ENCODE results near the gene CD247.

The CD247 gene

GRCh38 chr1:167509587-167509986 lies 8.7 kb downstream of the CD247 start:
- no peaks in the 10 kb centered on the region for H3K4me1 ChIP-seq (ENCODE audit: control insufficient read depth in 1 of 2, insufficient read depth in 2 of 2, low read length in 2 of 2)
- no peaks in the 10 kb centered on the region for H3K36me3 ChIP-seq (ENCODE audit: control insufficient read depth in 1 of 2, insufficient read depth in 2 of 2, low read length in 2 of 2)
- no peaks in the 10 kb centered on the region for H3K79me2 ChIP-seq (ENCODE audit: control insufficient read depth, insufficient read depth, low read length, poor library complexity)
- H3K14ac ChIP-seq (ENCODE audit: low read length): no peak overlapping the region
- DNase-seq: no peak
- H3K27ac ChIP-seq (ENCODE audit: low read depth, low read length): no peak overlapping the region
- no peak overlapping the region for H4K91ac ChIP-seq (ENCODE audit: low read depth, low read length)
- no peak overlapping the region for H2BK12ac ChIP-seq (ENCODE audit: low read length)
- H3K79me1 ChIP-seq (ENCODE audit: low read length): no peaks in the 10 kb centered on the region
- H3K9ac ChIP-seq (ENCODE audit: low read length): no peak overlapping the region
- H3K4me3 ChIP-seq (ENCODE audit: low read depth, low read length): no peak overlapping the region
- no peak overlapping the region for H2AK5ac ChIP-seq (ENCODE audit: low read length)
- no peak overlapping the region for H4K8ac ChIP-seq (ENCODE audit: low read depth, low read length)
- no peak overlapping the region for H3K4ac ChIP-seq (ENCODE audit: low read depth, low read length)
- no peak overlapping the region for H3K23ac ChIP-seq (ENCODE audit: low read length)
- H3K4me2 ChIP-seq (ENCODE audit: low read length): no peak overlapping the region
- peaks cover 3% of the 10 kb centered on the region for H3K9me3 ChIP-seq (ENCODE audit: insufficient read depth, low read depth, low read length)
- H3K18ac ChIP-seq (ENCODE audit: low read length): no peak overlapping the region
- no peak overlapping the region for H4K12ac ChIP-seq (ENCODE audit: low read depth, low read length)
- WGBS (ENCODE audit: extremely low coverage, insufficient coverage, insufficient read length): no CpG with 5 or more reads among the region's 8 CpGs
- H3K27me3 ChIP-seq (ENCODE audit: insufficient read depth, low read length): no peaks in the 10 kb centered on the region
- H2BK120ac ChIP-seq (ENCODE audit: insufficient read depth, low read length, poor library complexity): no peak overlapping the region
- no peak overlapping the region for H2AFZ ChIP-seq (ENCODE audit: insufficient read depth, low read length, poor library complexity)
- H2BK5ac ChIP-seq (ENCODE audit: low read depth, low read length, poor library complexity): no peak overlapping the region

- Histone ChIP-seq H4K91ac (ENCODE audit: low read depth, low read length) (no peak overlapping the region), H2BK5ac (ENCODE audit: low read depth, low read length, poor library complexity) (no peak overlapping the region), H3K79me2 (ENCODE audit: control insufficient read depth, insufficient read depth, low read length, poor library complexity) (no peaks in the 10 kb centered on the region), H3K9me3 (ENCODE audit: insufficient read depth, low read depth, low read length) (peaks cover 3% of the 10 kb centered on the region), H3K4ac (ENCODE audit: low read depth, low read length) (no peak overlapping the region), H3K4me1 (ENCODE audit: control insufficient read depth in 1 of 2, insufficient read depth in 2 of 2, low read length in 2 of 2) (no peaks in the 10 kb centered on the region), H4K12ac (ENCODE audit: low read depth, low read length) (no peak overlapping the region), H2AFZ (ENCODE audit: insufficient read depth, low read length, poor library complexity) (no peak overlapping the region), H3K14ac (ENCODE audit: low read length) (no peak overlapping the region), H3K23ac (ENCODE audit: low read length) (no peak overlapping the region), H3K18ac (ENCODE audit: low read length) (no peak overlapping the region), H2BK12ac (ENCODE audit: low read length) (no peak overlapping the region), H3K27ac (ENCODE audit: low read depth, low read length) (no peak overlapping the region), H2AK5ac (ENCODE audit: low read length) (no peak overlapping the region), H3K27me3 (ENCODE audit: insufficient read depth, low read length) (no peaks in the 10 kb centered on the region), H4K8ac (ENCODE audit: low read depth, low read length) (no peak overlapping the region), H3K79me1 (ENCODE audit: low read length) (no peaks in the 10 kb centered on the region), H3K4me2 (ENCODE audit: low read length) (no peak overlapping the region), H3K4me3 (ENCODE audit: low read depth, low read length) (no peak overlapping the region), H3K36me3 (ENCODE audit: control insufficient read depth in 1 of 2, insufficient read depth in 2 of 2, low read length in 2 of 2) (no peaks in the 10 kb centered on the region), H3K9ac (ENCODE audit: low read length) (no peak overlapping the region), H2BK120ac (ENCODE audit: insufficient read depth, low read length, poor library complexity) (no peak overlapping the region)
- no peak for DNase-seq
- WGBS (ENCODE audit: extremely low coverage, insufficient coverage, insufficient read length): no CpG with 5 or more reads among the region's 3 CpGs
Observed at GRCh38 chr1:167507719-167508118, 10.6 kb downstream of the CD247 start.

- no peak overlapping the region for H2AK5ac ChIP-seq (ENCODE audit: low read length)
- H4K91ac ChIP-seq (ENCODE audit: low read depth, low read length): no peak overlapping the region
- no peak overlapping the region for H3K4me2 ChIP-seq (ENCODE audit: low read length)
- no peak overlapping the region for H2AFZ ChIP-seq (ENCODE audit: insufficient read depth, low read length, poor library complexity)
- no peaks in the 10 kb centered on the region for H3K79me2 ChIP-seq (ENCODE audit: control insufficient read depth, insufficient read depth, low read length, poor library complexity)
- no peak overlapping the region for H4K8ac ChIP-seq (ENCODE audit: low read depth, low read length)
- no peak overlapping the region for H2BK12ac ChIP-seq (ENCODE audit: low read length)
- no peak for DNase-seq
- H3K23ac ChIP-seq (ENCODE audit: low read length): no peak overlapping the region
- no peak overlapping the region for H3K27ac ChIP-seq (ENCODE audit: low read depth, low read length)
- H3K4ac ChIP-seq (ENCODE audit: low read depth, low read length): no peak overlapping the region
- H3K14ac ChIP-seq (ENCODE audit: low read length): no peak overlapping the region
- no peaks in the 10 kb centered on the region for H3K79me1 ChIP-seq (ENCODE audit: low read length)
- H3K9me3 ChIP-seq (ENCODE audit: insufficient read depth, low read depth, low read length): no peaks in the 10 kb centered on the region
- H3K27me3 ChIP-seq (ENCODE audit: insufficient read depth, low read length): no peaks in the 10 kb centered on the region
- H3K36me3 ChIP-seq (ENCODE audit: control insufficient read depth in 1 of 2, insufficient read depth in 2 of 2, low read length in 2 of 2): no peaks in the 10 kb centered on the region
- H3K18ac ChIP-seq (ENCODE audit: low read length): no peak overlapping the region
- no CpG with 5 or more reads among the region's 3 CpGs for WGBS (ENCODE audit: extremely low coverage, insufficient coverage, insufficient read length)
- H2BK120ac ChIP-seq (ENCODE audit: insufficient read depth, low read length, poor library complexity): no peak overlapping the region
- no peak overlapping the region for H3K4me3 ChIP-seq (ENCODE audit: low read depth, low read length)
- H3K9ac ChIP-seq (ENCODE audit: low read length): no peak overlapping the region
- H4K12ac ChIP-seq (ENCODE audit: low read depth, low read length): no peak overlapping the region
- no peak overlapping the region for H2BK5ac ChIP-seq (ENCODE audit: low read depth, low read length, poor library complexity)
- H3K4me1 ChIP-seq (ENCODE audit: control insufficient read depth in 1 of 2, insufficient read depth in 2 of 2, low read length in 2 of 2): no peaks in the 10 kb centered on the region
Observed at GRCh38 chr1:167504467-167504827, 13.9 kb downstream of the CD247 start.

GRCh38 chr1:167503626-167504466 lies 14.5 kb downstream of the CD247 start:
- DNase-seq: no peak
- no peak overlapping the region for H3K23ac ChIP-seq (ENCODE audit: low read length)
- no peak overlapping the region for H2BK5ac ChIP-seq (ENCODE audit: low read depth, low read length, poor library complexity)
- no peak overlapping the region for H4K91ac ChIP-seq (ENCODE audit: low read depth, low read length)
- H3K27me3 ChIP-seq (ENCODE audit: insufficient read depth, low read length): no peaks in the 10 kb centered on the region
- H3K9ac ChIP-seq (ENCODE audit: low read length): no peak overlapping the region
- H2BK120ac ChIP-seq (ENCODE audit: insufficient read depth, low read length, poor library complexity): no peak overlapping the region
- no peak overlapping the region for H3K14ac ChIP-seq (ENCODE audit: low read length)
- H3K4me3 ChIP-seq (ENCODE audit: low read depth, low read length): no peak overlapping the region
- H2AK5ac ChIP-seq (ENCODE audit: low read length): no peak overlapping the region
- no peak overlapping the region for H2BK12ac ChIP-seq (ENCODE audit: low read length)
- H3K27ac ChIP-seq (ENCODE audit: low read depth, low read length): no peak overlapping the region
- no peak overlapping the region for H3K18ac ChIP-seq (ENCODE audit: low read length)
- no peaks in the 10 kb centered on the region for H3K4me1 ChIP-seq (ENCODE audit: control insufficient read depth in 1 of 2, insufficient read depth in 2 of 2, low read length in 2 of 2)
- H3K4ac ChIP-seq (ENCODE audit: low read depth, low read length): no peak overlapping the region
- H3K79me1 ChIP-seq (ENCODE audit: low read length): no peaks in the 10 kb centered on the region
- no peak overlapping the region for H3K4me2 ChIP-seq (ENCODE audit: low read length)
- no peak overlapping the region for H4K12ac ChIP-seq (ENCODE audit: low read depth, low read length)
- H3K9me3 ChIP-seq (ENCODE audit: insufficient read depth, low read depth, low read length): no peaks in the 10 kb centered on the region
- no peak overlapping the region for H2AFZ ChIP-seq (ENCODE audit: insufficient read depth, low read length, poor library complexity)
- WGBS (ENCODE audit: extremely low coverage, insufficient coverage, insufficient read length): no CpG with 5 or more reads among the region's 14 CpGs
- no peak overlapping the region for H4K8ac ChIP-seq (ENCODE audit: low read depth, low read length)
- no peaks in the 10 kb centered on the region for H3K79me2 ChIP-seq (ENCODE audit: control insufficient read depth, insufficient read depth, low read length, poor library complexity)
- H3K36me3 ChIP-seq (ENCODE audit: control insufficient read depth in 1 of 2, insufficient read depth in 2 of 2, low read length in 2 of 2): no peaks in the 10 kb centered on the region

Data from trophoblast cell (in vitro differentiated cells and primary cell).